Stimulated activated CD8-positive, alpha-beta memory T cell treated with anti-CD3 and anti-CD28 coated beads, Interleukin-12 subunit alpha, Interleukin-12 subunit beta, amount 100 ng/mL, for 4 hours (primary cell): ENCODE results near the gene SLC12A9.

ENCODE experiments used
- DNase-seq: peaks from one replicate; pipeline ENCODE4 v3.0.0-alpha.2; 2020; ENCODE audit warnings: low read depth

Gene SLC12A9

DNA sequence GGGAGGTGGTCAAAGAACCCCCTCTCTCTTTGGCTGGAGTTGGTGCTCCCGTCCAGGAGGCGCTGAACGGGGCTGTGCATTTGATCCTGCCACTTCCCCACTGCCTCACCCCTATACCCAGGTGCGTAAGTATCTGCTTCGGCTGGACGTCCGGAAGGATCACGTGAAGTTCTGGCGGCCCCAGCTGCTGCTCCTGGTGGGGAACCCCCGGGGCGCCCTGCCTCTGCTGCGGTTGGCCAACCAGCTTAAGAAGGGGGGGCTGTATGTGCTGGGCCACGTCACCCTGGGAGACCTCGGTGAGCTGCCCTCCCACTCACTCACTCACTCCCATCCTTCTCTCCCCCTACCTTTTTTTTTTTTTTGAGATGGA is 9.1 kb downstream of the SLC12A9 start:
- DNase-seq = no peak

DNA sequence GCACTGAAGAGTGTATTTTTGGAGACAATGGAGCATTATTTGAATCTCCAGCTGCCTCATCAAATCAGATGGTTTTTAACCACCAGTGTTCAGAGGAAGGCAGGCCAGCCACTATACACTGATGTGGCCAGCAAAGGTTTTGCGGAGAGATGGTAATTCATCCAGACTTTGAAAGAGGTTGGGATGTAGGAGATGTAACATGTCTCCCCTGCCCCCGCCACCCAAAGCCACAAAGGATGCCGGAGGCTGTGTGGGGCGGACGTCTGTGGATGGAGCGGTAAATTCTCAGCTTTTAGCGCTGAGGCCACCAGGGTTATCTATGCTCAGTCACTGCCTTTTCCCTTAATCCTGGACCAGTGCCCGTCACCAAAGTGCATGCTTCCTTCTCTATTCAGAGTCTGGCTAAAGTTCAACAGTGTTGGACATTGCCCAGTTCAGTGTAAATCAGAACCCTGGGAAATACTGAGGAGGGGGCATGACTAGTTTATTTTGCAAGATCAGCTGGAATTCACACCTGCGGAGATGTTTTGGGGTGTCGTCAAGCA is 11.0 kb downstream of the SLC12A9 start:
- DNase-seq = no peak

DNA sequence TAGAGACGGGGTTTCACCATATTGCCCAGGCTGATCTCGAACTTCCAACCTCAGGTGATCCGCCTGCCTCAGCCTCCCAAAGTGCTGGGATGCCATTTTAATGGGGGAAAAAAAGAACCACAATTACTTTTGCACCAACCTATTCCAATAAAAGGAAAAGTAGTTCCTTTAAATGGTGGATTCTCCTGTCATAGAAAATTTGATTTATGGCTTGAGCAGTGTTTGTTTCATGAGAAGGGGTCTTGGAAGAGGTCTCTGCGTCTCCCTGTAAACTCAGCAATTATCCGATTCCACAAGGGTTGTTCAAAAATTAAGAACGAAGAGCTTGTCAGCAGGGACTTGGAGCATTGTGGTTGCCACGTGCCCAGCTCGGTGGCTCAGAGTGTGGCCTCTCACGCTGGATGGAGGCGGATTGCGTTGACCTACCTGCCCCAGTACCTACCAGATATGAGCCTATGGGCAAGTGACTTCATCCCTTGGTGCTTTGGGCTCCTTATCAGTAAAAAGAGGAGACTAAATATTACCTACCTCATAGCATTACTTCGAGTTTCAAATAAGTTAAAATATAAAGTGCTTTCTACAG is 11.8 kb downstream of the SLC12A9 start:
- DNase-seq = no peak

DNA sequence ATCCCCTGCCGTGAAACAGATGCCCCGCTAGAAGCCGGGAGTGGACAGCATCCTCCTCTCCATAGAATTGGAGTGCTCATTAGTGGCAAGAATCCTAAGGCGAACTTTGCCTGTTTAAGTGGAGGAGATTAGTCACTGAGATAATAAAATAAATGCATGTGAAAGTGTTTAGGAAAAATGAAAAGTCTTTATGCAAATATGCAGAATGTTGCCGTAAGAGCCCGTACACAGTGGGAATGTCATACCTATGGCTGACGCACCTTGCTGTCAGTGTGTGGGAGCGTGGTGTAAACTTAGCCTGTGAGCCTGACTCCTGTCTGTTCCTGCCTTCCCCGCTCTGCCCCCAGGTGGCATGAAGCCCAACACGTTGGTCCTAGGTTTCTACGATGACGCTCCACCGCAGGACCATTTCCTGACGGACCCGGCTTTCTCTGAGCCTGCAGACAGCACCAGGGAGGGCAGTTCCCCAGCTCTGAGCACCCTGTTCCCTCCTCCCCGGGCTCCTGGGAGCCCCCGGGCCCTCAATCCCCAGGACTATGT is 12.9 kb downstream of the SLC12A9 start:
- no peak for DNase-seq

DNA sequence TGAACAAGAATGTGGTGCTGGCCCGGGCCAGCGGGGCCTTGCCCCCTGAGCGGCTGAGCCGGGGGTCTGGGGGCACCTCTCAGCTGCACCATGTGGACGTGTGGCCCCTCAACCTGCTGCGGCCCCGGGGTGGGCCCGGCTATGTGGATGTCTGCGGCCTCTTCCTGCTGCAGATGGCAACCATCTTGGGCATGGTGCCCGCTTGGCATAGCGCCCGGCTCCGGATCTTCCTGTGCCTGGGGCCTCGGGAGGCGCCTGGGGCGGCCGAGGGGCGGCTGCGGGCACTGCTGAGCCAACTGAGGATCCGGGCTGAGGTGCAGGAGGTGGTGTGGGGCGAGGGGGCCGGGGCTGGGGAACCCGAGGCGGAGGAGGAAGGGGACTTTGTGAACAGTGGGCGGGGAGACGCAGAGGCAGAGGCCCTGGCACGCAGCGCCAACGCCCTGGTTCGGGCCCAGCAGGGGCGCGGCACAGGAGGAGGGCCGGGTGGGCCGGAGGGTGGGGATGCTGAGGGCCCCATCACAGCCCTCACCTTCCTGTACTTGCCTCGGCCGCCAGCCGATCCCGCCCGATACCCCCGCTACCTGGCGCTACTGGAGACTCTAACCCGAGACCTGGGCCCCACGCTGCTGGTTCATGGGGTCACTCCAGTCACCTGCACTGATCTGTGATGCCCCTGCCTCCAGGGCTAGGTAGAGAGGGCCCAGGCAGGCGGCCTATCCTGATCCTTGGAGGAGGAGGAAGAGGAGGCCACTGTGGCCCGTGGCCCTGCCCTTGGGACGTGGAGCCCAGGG is 13.6 kb downstream of the SLC12A9 start:
- DNase-seq = no peak

DNA sequence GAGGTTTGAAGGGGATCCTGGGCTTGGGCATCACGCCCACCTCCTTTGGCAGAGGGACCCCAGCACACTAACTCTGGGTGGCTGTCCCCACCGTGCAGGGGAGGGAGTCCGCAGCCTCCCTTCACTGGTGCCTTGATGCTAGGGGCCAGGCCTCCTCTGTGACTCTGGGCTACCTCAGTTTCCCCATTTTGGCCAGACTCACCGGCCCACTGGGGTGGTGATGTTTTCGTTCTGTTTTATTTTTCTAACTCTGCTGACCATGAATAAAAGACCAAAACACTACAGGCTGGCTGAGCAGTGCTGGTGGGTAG is 14.2 kb downstream of the SLC12A9 start:
- DNase-seq = no peak

DNA sequence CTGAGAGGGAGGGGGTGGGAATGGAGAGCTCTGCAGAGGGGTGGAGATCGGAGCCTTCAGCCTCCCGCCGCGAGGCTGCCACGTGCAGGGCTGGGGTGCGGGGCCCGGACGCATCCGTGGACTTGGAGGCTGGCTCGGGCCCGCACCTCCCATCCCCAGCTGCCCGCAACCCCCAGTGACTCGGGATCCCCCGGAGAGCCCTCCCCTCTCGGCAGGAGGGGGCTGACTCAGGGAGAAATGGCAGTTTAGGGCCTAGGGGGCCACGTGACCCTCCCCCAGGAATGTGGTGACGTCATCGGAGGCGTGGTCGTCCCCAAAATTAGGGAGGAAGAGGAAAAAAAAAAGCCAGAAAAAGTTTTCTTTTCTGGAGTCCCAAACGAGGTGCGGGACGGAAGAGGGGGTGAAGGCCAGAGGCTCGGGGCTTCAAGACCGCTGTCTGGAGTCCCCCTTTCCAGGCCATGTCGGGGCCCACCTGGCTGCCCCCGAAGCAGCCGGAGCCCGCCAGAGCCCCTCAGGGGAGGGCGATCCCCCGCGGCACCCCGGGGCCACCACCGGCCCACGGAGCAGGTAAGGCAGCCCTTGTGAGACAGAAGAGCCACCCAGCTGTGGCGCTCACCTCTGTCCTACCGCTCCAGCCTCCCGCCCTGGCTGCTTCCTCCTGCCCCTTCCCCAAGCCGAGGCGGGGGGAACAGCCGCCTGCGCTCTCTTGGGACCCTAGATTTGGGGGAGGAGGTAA is 14.7 kb downstream of the SLC12A9 start, which contains the start of gene TRIP6:
Gene TRIP6 (plus strand): TSS at position 348 of the 736 bp plus-strand sequence. CDS start 111 bp downstream, at position 459.
- DNase-seq = no peak

DNA sequence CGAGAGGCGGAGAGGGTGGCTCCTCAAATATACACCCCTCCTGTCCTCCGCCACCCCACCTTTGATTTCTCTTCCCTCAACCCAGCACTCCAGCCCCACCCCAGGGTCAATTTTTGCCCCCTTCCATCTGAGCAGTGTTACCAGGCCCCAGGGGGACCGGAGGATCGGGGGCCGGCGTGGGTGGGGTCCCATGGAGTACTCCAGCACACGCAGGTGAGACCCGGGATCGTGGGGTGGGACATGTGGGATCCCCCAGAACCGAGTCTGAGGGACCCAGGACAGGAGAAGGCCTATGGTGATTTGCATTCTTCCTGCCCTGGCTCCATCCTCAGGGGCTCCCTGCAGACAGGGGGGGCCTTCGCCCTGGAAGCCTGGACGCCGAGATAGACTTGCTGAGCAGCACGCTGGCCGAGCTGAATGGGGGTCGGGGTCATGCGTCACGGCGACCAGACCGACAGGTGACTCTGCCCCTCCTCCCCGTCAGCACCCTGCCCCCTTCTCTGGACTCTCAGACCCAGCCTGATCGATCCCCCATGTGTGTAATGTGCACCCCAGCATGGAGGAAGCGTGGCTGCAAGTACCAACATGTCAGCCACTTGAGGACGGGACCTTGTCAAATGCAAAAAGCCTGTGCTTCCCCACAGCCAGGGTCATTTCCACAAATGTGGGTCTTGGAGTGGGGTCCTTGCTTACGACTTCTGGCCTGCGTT is 15.4 kb downstream of the SLC12A9 start:
- DNase-seq = no peak

DNA sequence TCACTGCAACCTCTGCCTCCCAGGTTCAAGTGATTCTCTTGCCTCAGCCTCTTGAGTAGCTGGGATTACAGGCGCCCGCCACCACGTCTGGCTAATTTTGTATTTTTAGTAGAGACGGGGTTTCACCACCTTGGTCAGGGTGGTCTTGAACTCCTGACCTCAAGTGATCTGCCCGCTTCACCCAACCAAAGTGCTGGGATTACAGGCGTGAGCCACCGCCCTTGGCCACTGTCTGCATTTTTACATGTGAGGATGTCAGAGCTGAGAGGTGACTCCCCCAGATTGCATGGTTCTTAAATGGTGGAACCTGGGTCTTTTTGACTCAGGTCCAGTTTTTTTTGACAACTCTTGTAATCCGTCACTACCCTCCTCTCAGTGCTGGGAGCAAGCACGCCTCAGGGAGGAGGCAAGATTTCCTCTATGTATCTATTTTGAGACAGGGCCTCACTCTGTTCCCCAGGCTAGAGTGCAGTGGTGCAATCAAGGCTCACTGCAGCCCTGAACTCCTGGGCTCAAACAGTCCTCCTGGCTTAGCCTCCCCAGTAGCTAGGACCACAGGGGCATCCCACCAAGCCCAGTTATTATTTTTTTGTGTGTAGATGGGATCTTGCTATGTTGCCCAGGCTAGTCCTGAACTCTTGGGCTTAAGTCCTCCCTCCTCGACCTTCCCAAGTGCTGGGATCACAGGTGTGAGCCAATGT is 21.2 kb downstream of the SLC12A9 start:
- DNase-seq = no peak

DNA sequence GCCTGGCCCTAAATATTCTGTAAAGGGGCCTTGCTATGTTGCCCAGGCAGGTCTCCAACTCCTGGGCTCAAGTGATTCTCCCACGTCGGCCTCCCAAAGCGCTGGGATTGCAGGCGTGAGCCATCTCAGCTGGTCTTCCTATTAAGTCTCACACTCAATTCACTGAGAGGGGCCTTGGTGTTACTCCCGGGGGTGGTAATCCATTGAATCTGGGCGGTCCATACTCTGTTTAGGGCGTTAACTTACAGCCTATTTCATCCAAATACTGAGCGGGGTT is 21.7 kb downstream of the SLC12A9 start:
- no peak for DNase-seq

DNA sequence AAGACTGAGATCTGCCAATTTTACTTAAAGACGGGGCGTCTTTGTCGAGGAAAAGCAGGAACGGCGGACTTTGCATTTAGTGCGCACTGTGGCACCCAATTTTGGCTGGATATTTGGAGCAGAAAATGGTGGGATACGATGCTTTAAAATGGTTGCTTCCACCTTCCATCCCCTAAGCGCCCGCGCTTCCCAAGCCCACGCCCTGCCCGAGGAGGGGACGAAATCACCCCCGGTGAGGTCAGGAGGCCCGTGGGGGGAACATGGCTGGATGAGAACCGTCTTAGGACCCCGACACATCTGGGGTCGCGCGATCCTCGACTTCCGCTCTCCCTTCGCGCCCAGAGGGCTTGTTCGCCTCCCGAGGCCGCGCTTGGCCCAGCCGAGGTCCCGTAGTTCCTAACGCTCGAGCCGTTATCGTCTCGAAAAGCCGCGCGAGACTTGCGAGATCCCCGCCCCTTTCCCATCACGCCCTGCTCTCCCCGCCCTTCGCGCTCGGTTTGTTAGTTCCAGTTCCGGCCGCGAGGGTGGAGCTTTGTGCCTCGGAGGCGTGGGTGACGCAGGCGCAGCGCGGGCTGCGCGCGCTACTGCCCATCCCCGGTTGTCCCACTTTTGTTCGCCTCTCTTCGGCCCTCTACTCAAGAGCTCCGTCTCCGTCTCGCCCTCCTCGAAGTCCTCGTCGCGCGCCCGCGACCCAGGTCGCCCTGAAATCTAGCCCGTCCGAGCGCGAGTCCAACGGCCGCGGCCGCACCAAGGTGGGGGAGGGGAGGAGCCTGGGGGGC is 22.3 kb downstream of the SLC12A9 start, which contains the start of gene SRRT:
Gene SRRT (plus strand): TSS at position 527 of the 779 bp plus-strand sequence. CDS start 488 bp downstream, outside the sequence.
- peak; percentile 97 for DNase-seq

DNA sequence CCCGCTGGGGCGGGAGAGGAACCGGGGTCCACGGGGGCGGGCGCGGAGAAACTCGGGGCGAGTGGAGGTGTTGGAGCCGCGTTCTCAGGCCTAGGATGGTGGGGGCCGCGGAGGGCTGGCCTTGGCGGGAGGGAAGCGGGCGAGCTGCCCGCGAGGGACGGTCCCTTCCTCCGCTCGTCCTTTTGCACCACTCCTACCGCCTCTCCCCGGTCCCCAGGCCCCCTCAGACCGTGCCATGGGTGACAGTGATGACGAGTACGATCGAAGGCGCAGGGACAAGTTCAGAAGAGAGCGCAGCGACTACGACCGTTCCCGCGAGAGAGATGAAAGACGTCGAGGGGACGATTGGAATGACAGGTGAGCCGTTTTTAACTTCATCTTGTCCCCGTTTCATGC is 22.8 kb downstream of the SLC12A9 start:
- no peak for DNase-seq

DNA sequence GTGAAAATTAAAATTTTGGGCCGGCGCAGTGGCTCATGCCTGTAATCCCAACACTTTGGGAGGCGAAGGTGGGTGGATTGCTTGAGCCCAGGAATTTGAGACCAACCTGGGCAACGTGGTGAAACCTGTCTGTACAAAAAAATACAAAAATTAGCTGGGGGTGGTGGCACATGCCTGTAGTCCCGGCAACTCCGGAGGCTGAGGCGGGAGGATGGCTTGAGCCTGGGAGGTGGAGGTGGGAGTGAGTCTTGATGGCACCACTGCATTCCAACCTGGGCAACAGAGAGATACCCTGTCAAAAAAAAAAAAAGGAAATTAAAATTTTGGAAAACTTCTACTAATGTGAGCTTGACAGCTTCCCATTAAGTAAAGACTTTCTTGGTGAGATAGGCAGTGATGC is 25.5 kb downstream of the SLC12A9 start:
- DNase-seq = no peak

DNA sequence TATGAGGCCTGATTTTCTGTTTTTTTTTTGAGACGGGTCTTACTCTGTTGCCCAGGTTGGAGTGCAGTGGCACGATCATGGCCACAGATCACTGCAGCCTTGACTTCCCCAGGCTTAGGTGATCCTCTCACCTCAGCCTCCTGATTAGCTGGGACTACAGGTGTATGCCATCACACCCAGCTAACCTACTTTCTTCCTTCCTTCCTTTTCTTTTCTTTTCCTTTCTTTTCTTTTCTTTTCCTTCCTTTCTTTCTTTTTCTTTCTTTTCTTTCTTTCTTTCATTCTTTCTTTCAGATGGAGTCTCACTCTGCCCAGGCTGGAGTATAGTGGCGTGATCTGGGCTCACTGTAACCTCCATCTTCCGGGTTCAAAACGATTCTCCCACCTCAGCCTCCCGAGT is 26.2 kb downstream of the SLC12A9 start:
- no peak for DNase-seq

DNA sequence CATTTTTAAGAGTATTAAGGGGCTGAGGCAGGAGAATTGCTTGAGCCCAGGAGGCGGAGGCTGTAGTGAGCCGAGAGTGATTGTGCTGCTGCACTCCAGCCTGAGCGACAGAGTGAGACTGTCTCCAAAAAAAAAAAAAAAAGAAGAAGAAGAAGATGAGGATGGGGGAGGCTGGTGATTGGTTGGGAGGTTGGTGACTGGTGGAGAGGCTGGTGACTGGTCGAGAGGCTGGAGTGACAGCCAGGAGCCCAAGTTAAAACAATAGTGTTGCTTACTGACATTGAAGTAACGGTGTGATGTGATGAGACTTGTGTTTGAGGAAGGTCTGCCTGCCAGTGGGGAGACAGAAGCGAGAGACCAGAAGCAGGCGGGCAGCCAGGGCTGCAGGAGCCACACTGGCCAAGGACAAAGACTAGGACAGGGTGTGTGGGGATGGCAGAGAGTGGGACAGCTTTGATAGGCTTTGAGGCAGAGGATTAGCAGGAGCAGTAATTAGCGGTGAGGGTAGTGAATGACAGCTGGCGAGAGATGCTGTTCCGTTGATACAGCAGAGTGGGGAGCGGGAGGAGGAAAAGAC is 27.3 kb downstream of the SLC12A9 start:
- no peak for DNase-seq

DNA sequence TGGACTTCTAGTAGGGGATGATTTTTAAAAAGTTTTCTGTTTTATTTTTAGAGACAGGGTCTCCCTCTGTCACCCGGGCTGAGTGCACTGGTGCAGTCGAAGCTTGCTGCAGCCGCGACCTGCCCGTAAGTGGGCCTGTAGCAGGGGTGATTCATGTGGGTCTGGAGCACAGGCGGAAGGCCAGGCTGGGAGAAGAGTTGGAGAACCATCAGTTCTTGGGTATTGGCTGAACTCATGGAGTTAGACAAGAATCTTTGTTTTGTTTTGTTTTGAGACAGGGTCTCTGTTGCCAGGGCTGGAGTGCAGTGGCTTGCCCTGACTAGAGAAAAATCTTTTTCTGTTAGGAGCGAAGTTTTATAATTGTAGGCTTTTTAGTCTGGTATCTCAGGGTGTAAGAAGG is 28.1 kb downstream of the SLC12A9 start:
- DNase-seq = no peak

DNA sequence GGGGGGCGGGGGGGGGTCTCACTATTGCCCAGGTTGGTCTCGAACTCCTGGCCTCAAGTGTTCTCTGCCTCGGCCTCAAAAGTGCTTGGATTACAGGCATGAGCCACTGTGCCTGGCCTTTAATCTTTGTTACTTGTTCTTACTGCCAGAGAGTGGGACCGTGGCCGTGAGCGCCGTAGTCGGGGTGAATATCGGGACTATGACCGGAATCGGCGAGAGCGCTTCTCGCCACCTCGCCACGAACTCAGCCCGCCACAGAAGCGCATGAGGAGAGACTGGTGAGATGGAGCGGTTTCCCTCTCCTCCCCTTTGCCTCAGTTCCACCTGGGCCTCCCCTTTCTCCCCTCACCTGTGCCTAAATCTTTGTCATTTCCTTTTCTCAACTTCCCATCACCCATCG is 28.6 kb downstream of the SLC12A9 start:
- no peak for DNase-seq

DNA sequence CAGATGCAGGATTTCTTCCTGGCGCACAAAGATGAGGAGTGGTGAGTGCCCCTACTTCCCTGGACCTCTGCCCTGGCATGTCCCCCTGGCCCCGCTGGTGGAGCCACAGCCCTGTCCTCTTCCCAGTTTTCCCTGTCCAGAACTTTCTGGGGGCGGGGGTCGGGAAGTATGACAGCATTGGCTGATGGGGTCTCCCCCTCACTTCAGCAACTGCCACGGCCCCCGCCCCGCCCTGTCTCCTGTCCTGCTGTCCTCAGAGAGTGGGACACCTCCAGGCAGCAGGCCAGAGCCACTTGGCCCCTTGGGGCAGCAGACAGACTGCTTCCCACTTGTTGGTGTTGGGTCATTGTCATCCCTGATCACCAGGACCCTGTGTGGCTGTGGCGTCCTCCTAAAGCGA is 29.7 kb downstream of the SLC12A9 start:
- DNase-seq = no peak

DNA sequence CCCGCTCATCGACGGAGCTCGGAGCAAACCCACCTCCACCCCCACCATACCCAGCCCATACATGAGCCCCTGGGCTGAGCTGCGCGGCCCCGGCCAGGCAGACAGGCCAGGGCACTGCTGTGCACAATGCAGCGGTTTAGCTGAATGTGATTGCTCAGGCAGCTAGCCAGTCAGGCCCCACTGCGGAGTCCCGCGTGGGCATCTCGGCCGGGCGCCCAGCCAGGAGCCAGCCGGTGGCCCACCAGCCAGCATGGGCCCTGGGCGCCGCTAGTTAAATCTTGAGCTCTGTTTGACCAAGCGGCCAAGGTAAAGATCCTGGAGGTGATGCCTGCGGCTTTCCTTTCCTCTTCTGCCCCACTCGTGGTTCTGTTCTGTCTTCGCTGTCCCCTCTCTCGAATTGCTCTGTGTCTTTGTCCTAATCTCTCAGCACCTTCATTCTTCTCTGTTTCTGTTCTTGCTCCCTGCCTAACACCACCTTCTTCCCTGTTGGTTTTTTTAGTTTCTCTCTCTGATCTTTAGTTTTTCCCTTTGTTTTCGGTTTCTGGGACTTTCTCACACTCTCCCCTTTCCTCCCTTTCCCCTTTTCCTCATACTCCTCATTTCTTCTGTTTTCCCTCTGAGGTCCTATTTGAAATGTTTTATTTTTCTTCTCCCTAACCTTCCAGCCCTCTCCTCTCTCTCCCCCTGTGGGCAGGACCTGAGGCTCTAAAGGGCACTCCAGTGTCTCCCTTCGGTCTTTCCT is 30.4 kb downstream of the SLC12A9 start:
- no peak for DNase-seq
